HG03442 (cell line): ENCODE data around the gene C9orf43.
"Not testable (repeated sequence)": the region's sequence is repeated elsewhere in the genome, so short reads cannot be mapped to it uniquely, and the experiment has no call there.

ENCODE experiments used
- ATAC-seq: cut with Tn5 transposase; IDR thresholded peaks from one replicate; pipeline ENCODE4 v1.9.1; 2021; ENCODE audit warnings: mild to moderate bottlenecking, moderate library complexity; ENCODE audit not compliant: unreplicated experiment

The C9orf43 gene

GRCh38 chr9:113409883-113410206, 702 bp upstream of the C9orf43 start:
- ATAC-seq: no peak

- ATAC-seq: peak; percentile 94
Observed at GRCh38 chr9:113416149-113416721, 5.7 kb downstream of the C9orf43 start.

- no peak for ATAC-seq
Observed at GRCh38 chr9:113417370-113417769, 6.8 kb downstream of the C9orf43 start.

- ATAC-seq: no peak
Observed at GRCh38 chr9:113421726-113422125, 11.2 kb downstream of the C9orf43 start.

- ATAC-seq: no peak
Observed at GRCh38 chr9:113425072-113425471, 14.5 kb downstream of the C9orf43 start.

- no peak for ATAC-seq
Observed at GRCh38 chr9:113426701-113427100, 16.2 kb downstream of the C9orf43 start.

GRCh38 chr9:113427629-113428028, 17.1 kb downstream of the C9orf43 start:
- ATAC-seq: no peak

- no peak for ATAC-seq
Observed at GRCh38 chr9:113428062-113428615, 17.6 kb downstream of the C9orf43 start.

GRCh38 chr9:113431191-113431590, 20.6 kb downstream of the C9orf43 start:
- ATAC-seq: no peak

- ATAC-seq: no peak
Observed at GRCh38 chr9:113436728-113437515, 26.4 kb downstream of the C9orf43 start.

- ATAC-seq: not testable (repeated sequence)
Observed at GRCh38 chr9:113437716-113438115, 27.2 kb downstream of the C9orf43 start.

GRCh38 chr9:113444736-113445135, 34.2 kb downstream of the C9orf43 start:
- no peak for ATAC-seq

GRCh38 chr9:113446323-113446740, 35.8 kb downstream of the C9orf43 start:
- no peak for ATAC-seq

- no peak for ATAC-seq
Observed at GRCh38 chr9:113449376-113449775, 38.8 kb downstream of the C9orf43 start.

- ATAC-seq: no peak
Observed at GRCh38 chr9:113452113-113452605, 41.6 kb downstream of the C9orf43 start.

GRCh38 chr9:113454914-113455761, 44.6 kb downstream of the C9orf43 start:
- ATAC-seq: no peak

GRCh38 chr9:113456235-113456634, 45.7 kb downstream of the C9orf43 start:
- ATAC-seq: no peak

- no peak for ATAC-seq
Observed at GRCh38 chr9:113461285-113461684, 50.7 kb downstream of the C9orf43 start.

GRCh38 chr9:113461943-113462342, 51.4 kb downstream of the C9orf43 start:
- ATAC-seq: no peak

- ATAC-seq: no peak
Observed at GRCh38 chr9:113462781-113463286, 52.3 kb downstream of the C9orf43 start.
